HG02884 (cell line): ENCODE results near the gene PGBD5.

Source experiments
- ATAC-seq: cut with Tn5 transposase; IDR thresholded peaks from one replicate; pipeline ENCODE4 v1.9.1; 2021; ENCODE audit warnings: mild to moderate bottlenecking, moderate library complexity; ENCODE audit not compliant: unreplicated experiment

PGBD5 gene

GRCh38 chr1:230309646-230310177 lies 116.4 kb downstream of the PGBD5 start:
- no peak for ATAC-seq

GRCh38 chr1:230308821-230309220 lies 117.3 kb downstream of the PGBD5 start:
- no peak for ATAC-seq

GRCh38 chr1:230308039-230308438 lies 118.1 kb downstream of the PGBD5 start:
- no peak for ATAC-seq

- ATAC-seq = no peak
Measured at GRCh38 chr1:230307213-230307612, 118.9 kb downstream of the PGBD5 start.

GRCh38 chr1:230306169-230306568 lies 120.0 kb downstream of the PGBD5 start:
- ATAC-seq = peak; percentile 61

GRCh38 chr1:230303822-230304221 lies 122.3 kb downstream of the PGBD5 start:
- no peak for ATAC-seq

- ATAC-seq = no peak
Measured at GRCh38 chr1:230303069-230303468, 123.1 kb downstream of the PGBD5 start.

GRCh38 chr1:230301822-230302221 lies 124.3 kb downstream of the PGBD5 start:
- ATAC-seq = no peak

- ATAC-seq = no peak
Measured at GRCh38 chr1:230301322-230301721, 124.8 kb downstream of the PGBD5 start.

GRCh38 chr1:230300322-230301301 lies 125.5 kb downstream of the PGBD5 start:
- no peak for ATAC-seq

- ATAC-seq = no peak
Measured at GRCh38 chr1:230299191-230300006, 126.7 kb downstream of the PGBD5 start.

- ATAC-seq = no peak
Measured at GRCh38 chr1:230295367-230295766, 130.8 kb downstream of the PGBD5 start.

- ATAC-seq = no peak
Measured at GRCh38 chr1:230293390-230293700, 132.8 kb downstream of the PGBD5 start.

- no peak for ATAC-seq
Measured at GRCh38 chr1:230292689-230293389, 133.3 kb downstream of the PGBD5 start.

GRCh38 chr1:230291731-230292620 lies 134.2 kb downstream of the PGBD5 start:
- ATAC-seq = no peak

GRCh38 chr1:230289350-230289644 lies 136.8 kb downstream of the PGBD5 start:
- no peak for ATAC-seq

- no peak for ATAC-seq
Measured at GRCh38 chr1:230288641-230289349, 137.3 kb downstream of the PGBD5 start.

GRCh38 chr1:230287674-230288315 lies 138.3 kb downstream of the PGBD5 start:
- ATAC-seq = no peak

GRCh38 chr1:230286890-230287269 lies 139.3 kb downstream of the PGBD5 start:
- no peak for ATAC-seq
